ENCODE measurements around the gene NDOR1.

Gene NDOR1

GRCh38 chr9:137167747-137168572, 37.5 kb upstream of the NDOR1 start:
- DNase-seq, result no peak

DNA sequence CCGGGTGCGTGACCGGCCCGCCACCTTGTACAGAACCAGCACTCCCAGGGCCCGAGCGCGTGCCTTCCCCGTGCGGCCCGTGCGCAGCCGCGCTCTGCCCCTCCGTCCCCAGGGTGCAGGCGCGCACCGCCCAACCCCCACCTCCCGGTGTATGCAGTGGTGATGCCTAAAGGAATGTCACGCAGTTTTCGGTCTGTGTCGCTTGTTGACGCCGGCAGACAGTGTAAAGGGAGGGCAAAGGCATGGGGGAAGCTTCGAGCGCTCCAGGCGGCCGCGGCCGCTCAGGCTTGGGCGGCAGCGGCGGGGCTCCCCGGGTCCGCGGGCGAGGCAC, 37.0 kb upstream of the NDOR1 start:
- no peak for DNase-seq

DNA sequence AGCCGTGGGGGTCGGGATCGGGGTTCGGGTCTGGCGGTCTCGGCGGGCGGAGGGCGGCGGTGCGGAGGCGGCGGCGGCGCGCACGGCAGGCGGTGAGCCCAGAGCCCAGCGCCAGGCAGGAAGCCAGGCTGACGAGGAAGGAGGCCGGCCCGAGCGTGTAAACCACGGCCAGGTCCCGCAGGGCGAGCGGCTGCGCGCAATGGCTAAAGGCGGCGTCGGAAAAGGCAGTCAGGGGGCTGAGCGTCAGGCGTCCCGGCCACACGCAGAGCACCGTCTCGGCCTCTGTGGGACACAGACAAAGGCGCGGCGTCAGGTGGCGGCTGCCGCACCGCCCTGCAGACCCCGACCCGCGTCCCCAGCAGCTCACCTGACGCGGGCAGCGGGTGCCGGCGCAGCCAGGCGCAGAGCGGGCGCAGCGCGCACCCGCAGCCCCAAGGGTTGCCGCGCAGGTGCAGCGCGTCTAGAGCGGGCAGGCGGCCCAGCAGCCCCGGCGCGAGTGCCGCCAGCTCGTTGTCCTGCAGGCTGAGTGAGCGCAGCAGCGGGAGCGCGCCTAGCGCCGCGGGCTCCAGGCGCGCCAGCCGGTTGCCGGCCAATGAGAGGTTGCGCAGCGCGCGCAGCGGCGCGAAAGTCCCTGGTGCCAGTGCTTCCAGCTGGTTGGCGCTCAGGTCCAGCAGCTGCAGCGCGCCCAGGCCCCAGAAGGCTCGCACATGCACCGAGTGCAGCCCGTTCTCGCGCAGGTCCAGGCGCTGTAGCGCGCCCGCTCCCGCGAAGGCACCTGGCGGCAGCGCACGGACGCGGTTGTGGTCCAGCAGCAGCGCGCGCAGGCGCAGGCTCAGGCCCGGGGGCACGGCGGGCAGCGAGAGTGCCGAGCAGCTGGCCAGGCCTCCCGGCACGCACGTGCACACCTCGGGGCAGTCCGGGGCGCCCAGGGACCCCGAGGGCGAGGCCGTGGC, 36.3 kb upstream of the NDOR1 start:
- no peak for DNase-seq

- DNase-seq, result no peak
Measured at GRCh38 chr9:137169896-137170358, 35.6 kb upstream of the NDOR1 start, which contains the start of gene LRRC26. Gene LRRC26, minus strand, starts transcription at chr9:137170051. Its CDS starts 108 bp downstream, at chr9:137169943.

- DNase-seq, result no peak
Measured at GRCh38 chr9:137170486-137171148, 34.9 kb upstream of the NDOR1 start.

DNA sequence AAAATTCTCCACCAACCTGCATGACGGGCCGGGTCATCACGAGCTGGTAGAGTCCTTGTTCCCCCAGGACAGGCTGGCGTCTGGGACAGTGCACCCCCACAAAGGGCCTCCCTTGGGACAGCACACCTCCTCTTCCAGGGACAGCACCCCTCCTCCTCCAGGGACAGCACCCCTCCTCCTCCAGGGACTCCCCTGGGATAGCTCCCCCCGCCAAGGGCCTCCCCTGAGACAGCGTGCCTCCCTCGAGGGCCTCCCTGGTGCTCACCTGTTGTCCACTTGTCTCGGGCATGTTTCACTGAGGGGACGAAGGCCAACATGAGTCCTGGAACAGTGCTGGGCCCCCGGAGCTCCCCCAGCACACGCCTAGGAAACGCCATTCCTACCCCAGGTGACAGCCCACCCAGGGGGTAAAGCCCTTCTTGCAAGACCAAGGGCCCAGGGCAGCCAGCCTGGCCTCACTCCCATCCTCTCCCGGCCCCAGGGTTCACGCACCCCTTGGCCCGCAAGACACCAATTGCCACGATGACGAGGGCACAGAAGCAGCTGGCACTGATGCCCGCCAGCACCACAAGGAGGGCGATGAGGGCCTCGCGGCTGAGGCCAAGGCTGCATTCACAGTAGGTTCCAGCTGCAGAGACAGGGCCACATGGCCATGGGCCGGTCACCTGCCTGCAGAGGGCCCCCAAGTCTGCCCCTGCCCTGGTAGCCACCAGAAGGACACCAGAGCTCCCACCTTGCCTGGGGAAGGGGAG, 34.2 kb upstream of the NDOR1 start:
- DNase-seq, result no peak

DNA sequence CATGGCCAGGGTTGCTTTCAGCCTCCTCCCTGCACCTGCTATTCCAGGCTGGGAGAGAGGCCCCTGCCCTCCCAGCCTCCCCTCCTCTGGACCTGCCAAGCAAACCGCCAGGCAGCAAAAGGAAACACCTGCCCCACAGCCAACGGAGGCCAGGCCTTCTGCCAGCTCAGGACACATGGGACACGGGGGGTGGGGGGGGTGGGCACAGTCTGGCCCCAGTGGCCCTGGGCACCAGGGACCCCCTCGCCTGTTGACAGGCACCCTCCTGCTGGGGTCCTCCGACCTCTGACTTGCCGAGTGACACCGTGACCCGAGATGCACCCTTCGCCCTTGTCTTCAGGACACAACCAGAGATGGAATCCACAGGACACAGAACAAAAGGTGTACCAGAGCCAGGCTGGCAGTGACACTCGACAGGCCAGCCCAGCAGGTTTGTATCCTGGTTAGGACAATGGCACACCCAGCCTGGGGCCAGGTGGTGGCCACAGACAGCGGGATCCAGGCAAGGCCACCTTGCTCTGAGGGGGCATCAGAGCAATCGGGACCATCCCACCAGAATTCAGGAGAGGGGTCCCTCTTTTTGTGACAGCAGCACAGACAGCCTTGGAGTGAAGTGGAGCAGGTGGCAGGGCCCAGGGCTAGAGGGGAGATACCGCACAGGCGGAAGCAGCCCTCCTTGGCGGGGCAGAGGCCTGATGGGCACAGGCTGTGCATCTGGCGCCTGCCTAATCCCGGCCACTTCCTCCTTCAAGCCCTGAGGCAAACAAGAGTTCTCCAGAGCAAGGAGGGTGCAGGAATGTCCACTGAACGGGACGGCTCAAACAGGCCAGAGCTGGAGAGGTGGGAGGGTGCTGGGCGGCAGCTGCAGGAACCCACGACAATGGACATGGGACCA, 32.4 kb upstream of the NDOR1 start:
- no peak for DNase-seq

- DNase-seq, result no peak
Measured at GRCh38 chr9:137173796-137174664, 31.5 kb upstream of the NDOR1 start.

DNA sequence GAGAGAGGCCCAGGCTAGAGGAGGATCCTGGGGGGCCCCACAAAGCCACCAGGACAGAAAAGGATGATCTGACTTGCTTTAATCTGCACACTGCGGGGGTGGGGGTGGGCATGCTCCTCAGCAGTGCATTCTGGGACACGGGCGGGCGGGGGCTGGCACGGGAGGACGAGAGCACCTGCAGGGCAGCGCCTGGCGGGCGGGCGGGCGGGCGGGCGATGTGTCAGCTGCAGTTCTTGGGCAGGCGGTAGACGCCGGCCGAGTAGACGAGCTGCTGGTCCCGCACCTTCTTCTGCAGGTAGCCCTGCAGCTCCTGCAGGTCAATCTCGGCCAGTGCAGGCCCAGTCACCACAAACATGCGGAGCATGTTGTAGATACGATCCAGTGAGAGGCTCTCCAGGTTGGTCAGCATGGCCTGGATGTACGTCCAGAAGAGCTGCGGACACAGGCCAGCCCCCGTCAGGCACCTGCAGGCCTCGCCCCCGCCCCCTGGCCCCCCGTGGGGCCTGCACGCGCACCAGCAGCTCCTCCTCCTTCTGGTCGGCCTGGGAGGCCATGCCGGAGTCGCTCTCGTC, 30.7 kb upstream of the NDOR1 start:
- DNase-seq, result no peak

GRCh38 chr9:137175345-137175961, 30.0 kb upstream of the NDOR1 start:
- no peak for DNase-seq

DNA sequence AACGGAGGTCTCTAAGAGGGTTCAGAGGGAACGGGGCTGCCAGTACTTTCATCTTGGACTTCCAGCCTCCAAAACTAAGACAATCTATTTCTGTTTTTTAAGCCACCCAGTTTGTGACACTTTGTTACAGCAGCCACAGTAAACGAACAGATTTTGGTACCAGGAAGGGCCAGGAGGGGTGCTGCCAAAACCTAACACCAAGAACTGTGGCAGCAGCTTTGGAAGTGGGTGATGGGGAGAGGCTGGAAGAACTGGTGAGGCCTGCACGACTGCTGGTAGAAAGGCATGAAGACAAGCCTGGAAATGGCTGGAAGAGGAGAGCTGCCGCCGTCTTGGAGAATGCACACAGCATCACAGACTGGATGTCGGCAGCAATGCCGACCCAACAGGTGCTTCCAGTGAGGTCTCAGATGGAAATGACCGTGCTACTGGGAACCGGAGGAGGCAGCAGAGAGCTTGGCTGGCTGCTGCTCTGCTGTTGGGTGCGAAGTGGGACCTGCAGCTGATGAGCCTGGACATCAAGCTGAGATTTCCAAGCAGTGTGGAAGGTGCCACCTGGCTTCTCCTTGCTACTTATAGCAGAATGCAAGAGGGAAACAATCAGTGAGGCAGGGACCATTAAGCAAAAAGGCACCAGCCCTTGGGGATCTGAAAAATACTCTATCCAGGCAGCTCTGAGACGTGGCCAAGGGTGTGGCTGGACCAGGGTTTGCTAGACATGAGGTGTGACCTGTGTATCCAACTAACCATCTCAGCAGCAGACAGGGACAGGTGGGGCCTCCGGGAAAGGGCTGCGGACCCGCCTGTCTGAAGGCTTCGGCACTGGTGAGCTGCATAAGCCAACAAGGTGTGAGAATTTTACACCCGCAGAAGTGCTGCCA, 29.0 kb upstream of the NDOR1 start:
- no peak for DNase-seq

DNA sequence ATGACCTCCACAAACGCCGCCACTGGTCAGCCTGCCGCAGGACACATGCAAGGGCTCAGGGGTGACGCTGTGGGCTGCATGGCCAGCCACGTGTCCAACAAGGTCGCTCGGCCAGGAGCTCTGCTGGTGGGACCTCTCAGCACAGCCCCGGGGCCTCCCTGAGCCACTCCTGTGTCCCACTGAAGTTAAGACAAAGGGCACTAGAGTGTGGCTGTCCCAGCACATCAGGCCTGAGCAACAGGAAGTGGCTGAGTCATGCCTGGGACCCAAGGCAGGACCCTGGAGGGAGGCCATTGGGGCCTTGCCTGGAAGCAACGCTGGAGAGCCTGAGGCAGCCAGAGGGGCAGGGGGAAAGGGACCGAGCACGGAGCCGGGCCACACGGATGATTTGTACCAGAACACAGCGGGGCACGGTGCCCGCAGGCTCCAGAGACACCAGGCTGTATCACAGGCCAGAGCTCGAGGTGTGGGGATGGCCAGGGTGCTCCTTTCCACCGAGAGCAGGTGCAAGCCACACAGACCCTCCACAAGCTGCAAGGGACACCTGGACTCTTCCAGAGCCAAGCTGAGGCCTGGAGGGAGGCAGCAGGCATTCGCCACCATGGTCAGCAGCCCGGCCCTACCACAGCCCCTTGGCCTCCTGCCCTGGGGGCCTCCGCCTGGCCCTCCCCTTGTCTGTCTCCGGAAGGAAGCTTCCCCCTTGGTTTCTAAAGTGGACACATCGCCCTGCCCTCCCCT, 27.1 kb upstream of the NDOR1 start:
- no peak for DNase-seq

- DNase-seq, result no peak
Measured at GRCh38 chr9:137178939-137179630, 26.4 kb upstream of the NDOR1 start.

- no peak for DNase-seq
Measured at GRCh38 chr9:137179761-137180160, 25.7 kb upstream of the NDOR1 start.

GRCh38 chr9:137180491-137180890, 25.0 kb upstream of the NDOR1 start:
- DNase-seq, result no peak

- DNase-seq, result no peak
Measured at GRCh38 chr9:137181680-137182079, 23.8 kb upstream of the NDOR1 start.

DNA sequence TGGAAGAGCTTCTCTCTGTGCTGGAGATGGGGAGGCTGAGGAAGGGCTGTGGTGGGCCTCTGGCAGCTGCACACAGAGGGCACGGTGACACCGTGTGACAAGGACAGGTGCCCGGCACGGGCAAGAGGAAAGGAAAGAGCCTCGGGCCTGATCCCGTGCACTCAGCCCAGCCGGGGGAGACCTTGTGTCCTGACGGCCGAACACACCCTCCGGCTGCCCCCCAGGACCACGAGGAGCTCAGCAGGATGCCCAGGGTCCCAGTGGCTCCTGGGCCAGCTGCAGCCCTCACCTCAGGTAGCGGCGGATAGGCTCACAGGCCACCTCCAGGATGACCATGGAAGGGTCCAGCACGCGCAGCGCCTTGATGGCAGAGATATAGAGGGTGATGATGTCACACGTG, 22.7 kb upstream of the NDOR1 start:
- no peak for DNase-seq
